Natural killer cell treated with Interleukin-12 subunit alpha and Interleukin-12 subunit beta and Interleukin-15 and Interleukin-18, amount 100 ng/mL, for 72 hours (primary cell): Measurements from ENCODE around the gene DISP3. TPM values are rescaled to one million over a fixed set of nuclear protein-coding genes. Genes with fewer than 3 reads are reported as not detected.

ENCODE experiments used
- ATAC-seq, 2 donors: fragments of 150-1000 bp; cut with Tn5 transposase in 1 of 2; sonication (Bioruptor Pico), chemical (Tn5 transposase) in 1 of 2; 2 replicates each; pipeline ENCODE4 v1.10.0; 2021
- DNase-seq: peaks from one replicate; pipeline ENCODE4 v3.0.0; 2022; ENCODE audit warnings: low spot score
- H3K27ac Mint-ChIP-seq, 2 donors: 1 replicate in 1 of 2; 2 replicates in 1 of 2; pipeline ENCODE4 v1.8.0; 2022; ENCODE audit warnings: mixed read lengths in 2 of 2, mild to moderate bottlenecking in 1 of 2, moderate library complexity in 1 of 2
- H3K27me3 Mint-ChIP-seq, 2 donors: 1 replicate in 1 of 2; 2 replicates in 1 of 2; pipeline ENCODE4 v1.8.0; 2022; ENCODE audit warnings: mixed read lengths in 2 of 2
- H3K36me3 Mint-ChIP-seq: one replicate; pipeline ENCODE4 v1.8.0; 2022; ENCODE audit warnings: mixed read lengths
- H3K4me1 Mint-ChIP-seq, 2 donors: 1 replicate in 1 of 2; 2 replicates in 1 of 2; pipeline ENCODE4 v1.8.0; 2022; ENCODE audit warnings: low read depth in 2 of 2, mixed read lengths in 2 of 2, mild to moderate bottlenecking in 1 of 2
- H3K4me3 Mint-ChIP-seq: one replicate; pipeline ENCODE4 v1.8.0; 2022; ENCODE audit warnings: mixed read lengths
- H3K9me3 Mint-ChIP-seq: 2 replicates; pipeline ENCODE4 v1.8.0; 2022; ENCODE audit warnings: mixed read lengths
- total RNA-seq, 2 donors: library from RNA; stranded (reverse); gene quantifications; one replicate each; pipeline ENCODE4 v1.2.3, GENCODE V29; 2022

DISP3 gene
- total RNA-seq, 2 donors from 2014 or later, result 0.81 to 1.8 TPM

DNA sequence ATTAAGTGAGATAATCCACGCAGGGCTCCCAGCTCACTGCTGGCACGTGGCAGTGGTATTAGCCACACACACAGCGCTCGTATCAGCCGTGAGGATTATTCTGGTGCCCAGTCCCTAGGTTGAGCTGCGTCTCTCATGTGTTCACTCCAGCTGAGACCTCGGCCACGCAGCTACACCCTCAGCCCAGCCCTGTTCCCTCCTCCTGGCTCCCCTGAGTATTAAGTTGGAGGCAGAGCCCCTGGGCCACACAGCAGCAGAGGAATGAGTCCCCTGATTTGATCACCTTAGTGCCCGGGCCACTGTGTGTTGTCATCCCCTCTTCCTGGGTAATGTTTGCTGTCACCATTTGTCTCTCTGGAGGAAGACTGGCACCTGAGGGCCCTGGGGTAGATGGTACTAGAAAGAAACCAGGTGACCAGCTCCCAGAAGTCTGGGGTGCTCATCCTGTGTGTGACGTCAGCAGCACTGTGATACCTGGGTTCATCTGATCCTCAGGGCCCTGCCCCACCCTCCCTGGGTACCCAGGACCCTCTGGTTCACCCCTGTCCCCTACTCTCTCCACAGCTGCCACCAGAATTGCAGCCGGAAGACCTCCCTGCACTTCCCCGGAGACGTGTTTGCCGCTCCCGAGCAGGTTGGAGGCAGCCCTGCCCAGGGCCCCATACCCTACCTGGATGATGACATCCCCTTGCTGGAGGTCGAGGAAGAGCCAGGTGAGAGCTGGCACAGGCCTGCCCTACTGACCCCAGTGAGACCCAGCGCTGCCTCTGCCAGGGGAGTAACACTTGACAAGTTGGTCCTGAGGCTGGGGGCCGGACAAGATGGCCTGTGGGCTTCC, 40.1 kb downstream of the DISP3 start:
- no peaks in the 10 kb centered on the region for H3K9me3 Mint-ChIP-seq
- peak; percentile 56 for DNase-seq
- H3K27me3 Mint-ChIP-seq, result no peaks in the 10 kb centered on the region
- no peak overlapping the region for H3K27ac Mint-ChIP-seq
- no peaks in the 10 kb centered on the region for H3K4me1 Mint-ChIP-seq
- ATAC-seq, result no peak
- H3K36me3 Mint-ChIP-seq, result no peaks in the 10 kb centered on the region
- H3K4me3 Mint-ChIP-seq, result no peak overlapping the region

GRCh38 chr1:11519629-11520031, 40.7 kb downstream of the DISP3 start:
- Mint-ChIP-seq H3K36me3 (no peaks in the 10 kb centered on the region), H3K27ac (no peak overlapping the region), H3K4me1 (no peaks in the 10 kb centered on the region), H3K4me3 (no peak overlapping the region), H3K9me3 (no peaks in the 10 kb centered on the region), H3K27me3 (no peaks in the 10 kb centered on the region)
- ATAC-seq (no peak), DNase-seq (peak; percentile 50)

DNA sequence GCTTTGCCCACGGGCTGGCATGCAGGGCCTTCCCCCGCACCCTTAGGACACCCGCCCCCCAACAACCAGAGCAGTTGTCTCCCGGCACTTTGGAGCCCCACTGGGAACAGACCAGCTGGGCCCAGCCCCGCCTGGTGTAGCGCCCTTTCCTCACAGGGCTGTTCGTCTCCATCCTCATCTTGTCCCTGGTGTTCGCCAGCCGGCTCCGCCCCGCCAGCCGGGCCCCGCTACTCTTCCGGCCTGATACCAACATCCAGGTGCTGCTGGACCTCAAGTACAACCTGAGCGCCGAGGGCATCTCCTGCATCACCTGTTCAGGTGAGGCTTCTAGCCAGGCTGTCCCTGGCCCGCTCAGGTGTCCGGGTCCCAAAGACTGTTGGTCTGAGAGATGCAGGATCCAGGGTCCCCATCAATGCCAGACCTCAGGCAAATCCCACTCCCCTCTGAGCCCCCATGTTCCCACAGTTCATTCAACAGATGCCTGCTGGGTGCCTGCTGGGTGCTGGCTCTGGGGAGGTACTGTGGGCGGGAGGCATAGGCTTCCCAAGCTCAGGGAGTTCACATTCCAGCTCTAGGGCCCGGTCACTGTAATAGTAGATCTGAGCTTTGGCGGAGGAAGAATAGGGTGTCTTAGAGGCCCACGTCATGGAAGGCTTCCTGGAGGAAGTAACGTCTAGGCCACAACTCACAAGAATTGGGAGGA, 41.7 kb downstream of the DISP3 start:
- no peaks in the 10 kb centered on the region for H3K27me3 Mint-ChIP-seq
- H3K9me3 Mint-ChIP-seq, result no peaks in the 10 kb centered on the region
- DNase-seq (peak; percentile 18), ATAC-seq (no peak)
- no peak overlapping the region for H3K4me3 Mint-ChIP-seq
- H3K4me1 Mint-ChIP-seq, result no peaks in the 10 kb centered on the region
- no peak overlapping the region for H3K27ac Mint-ChIP-seq
- H3K36me3 Mint-ChIP-seq, result no peaks in the 10 kb centered on the region

DNA sequence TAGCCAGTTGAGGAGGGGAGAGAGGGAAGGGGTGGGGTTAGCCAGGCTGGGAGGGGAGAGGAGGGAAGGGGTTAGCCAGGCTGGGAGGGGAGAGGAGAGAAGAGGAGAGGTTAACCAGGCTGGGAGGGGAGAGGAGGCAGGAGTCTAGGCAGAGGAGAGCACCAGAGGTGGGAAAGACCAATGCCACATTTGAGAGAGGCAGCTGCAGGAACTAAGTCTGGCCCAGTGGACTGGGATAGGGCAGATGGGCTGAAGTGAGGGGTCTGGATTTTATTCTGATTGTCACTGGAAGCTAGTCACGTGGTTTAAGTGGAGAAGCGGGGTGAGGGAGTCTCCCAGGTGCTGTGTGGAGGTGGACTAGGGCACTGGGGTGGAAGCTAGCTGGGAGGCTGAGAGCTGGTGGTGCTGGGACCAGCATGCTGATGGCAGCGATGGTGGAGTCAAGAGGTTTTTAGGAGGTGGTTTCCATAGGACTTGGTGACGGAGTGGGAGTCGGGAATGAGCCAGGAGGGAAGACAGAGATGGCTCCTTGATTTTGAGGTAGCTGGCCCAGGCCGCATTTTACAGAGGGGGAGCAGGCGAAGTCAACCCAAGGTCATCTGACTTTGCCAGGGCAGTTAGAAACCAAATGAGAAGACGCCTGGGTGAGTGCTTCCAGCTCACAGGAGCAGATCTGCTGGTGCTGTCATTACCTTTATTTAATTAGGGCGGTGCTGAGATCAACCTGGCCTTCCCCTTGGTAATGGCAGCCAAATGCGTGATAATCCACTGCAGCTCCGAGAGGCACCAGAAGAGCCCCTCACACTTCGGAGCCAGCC, 42.8 kb downstream of the DISP3 start:
- Mint-ChIP-seq H3K4me3 (no peak overlapping the region), H3K36me3 (no peaks in the 10 kb centered on the region), H3K9me3 (no peaks in the 10 kb centered on the region), H3K4me1 (no peaks in the 10 kb centered on the region), H3K27me3 (no peaks in the 10 kb centered on the region), H3K27ac (no peak overlapping the region)
- ATAC-seq, result no peak
- DNase-seq, result peak; percentile 39

GRCh38 chr1:11522400-11523235, 43.7 kb downstream of the DISP3 start:
- DNase-seq (peak; percentile 40), ATAC-seq (no peak)
- no peak overlapping the region for H3K4me3 Mint-ChIP-seq
- no peak overlapping the region for H3K27ac Mint-ChIP-seq
- H3K9me3 Mint-ChIP-seq, result no peaks in the 10 kb centered on the region
- no peaks in the 10 kb centered on the region for H3K27me3 Mint-ChIP-seq
- H3K36me3 Mint-ChIP-seq, result no peaks in the 10 kb centered on the region
- H3K4me1 Mint-ChIP-seq, result no peaks in the 10 kb centered on the region

DNA sequence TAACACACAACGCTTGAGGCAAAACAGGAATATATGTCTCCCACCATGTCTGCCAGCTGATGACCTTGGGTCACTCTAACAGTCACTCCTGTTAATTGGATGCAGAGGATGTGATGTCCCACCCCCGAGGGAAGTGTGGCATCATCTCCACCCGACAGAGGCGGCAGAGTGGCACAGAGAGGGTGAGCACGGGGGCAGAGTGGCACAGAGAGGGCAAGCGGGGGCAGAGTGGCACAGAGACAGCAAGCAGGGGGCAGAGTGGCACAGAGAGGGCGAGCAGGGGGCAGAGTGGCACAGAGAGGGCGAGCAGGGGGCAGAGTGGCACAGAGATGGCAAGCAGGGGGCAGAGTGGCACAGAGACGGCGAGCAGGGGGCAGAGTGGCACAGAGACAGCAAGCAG, 44.3 kb downstream of the DISP3 start:
- DNase-seq (peak; percentile 15), ATAC-seq (no peak)
- no peak overlapping the region for H3K27ac Mint-ChIP-seq
- no peaks in the 10 kb centered on the region for H3K4me1 Mint-ChIP-seq
- H3K4me3 Mint-ChIP-seq, result no peak overlapping the region
- H3K9me3 Mint-ChIP-seq, result no peaks in the 10 kb centered on the region
- peaks cover 0 to 2% of the 10 kb centered on the region in 2 donors for H3K27me3 Mint-ChIP-seq
- H3K36me3 Mint-ChIP-seq, result no peaks in the 10 kb centered on the region

- H3K36me3 Mint-ChIP-seq, result no peaks in the 10 kb centered on the region
Measured at GRCh38 chr1:11523746-11524464, 45.0 kb downstream of the DISP3 start.

GRCh38 chr1:11524465-11525150, 45.7 kb downstream of the DISP3 start:
- Mint-ChIP-seq H3K27me3 (peaks cover 0 to 2% of the 10 kb centered on the region in 2 donors), H3K27ac (no peak overlapping the region), H3K9me3 (no peaks in the 10 kb centered on the region), H3K4me3 (no peak overlapping the region), H3K4me1 (no peaks in the 10 kb centered on the region), H3K36me3 (no peaks in the 10 kb centered on the region)
- ATAC-seq (no peak), DNase-seq (peak; percentile 54)

More at GRCh38 chr1:11523746-11524464, 45.0 kb downstream of the DISP3 start:
- Mint-ChIP-seq H3K27ac (no peak overlapping the region), H3K4me3 (no peak overlapping the region), H3K9me3 (no peaks in the 10 kb centered on the region), H3K4me1 (no peaks in the 10 kb centered on the region), H3K27me3 (peaks cover 0 to 2% of the 10 kb centered on the region in 2 donors)
- peak in 1 of 2 donors; percentile 3 for ATAC-seq
- peak; percentile 51 for DNase-seq

- Mint-ChIP-seq H3K4me3 (no peak overlapping the region), H3K4me1 (no peaks in the 10 kb centered on the region), H3K27ac (no peak overlapping the region), H3K9me3 (no peaks in the 10 kb centered on the region), H3K27me3 (peaks cover 0 to 2% of the 10 kb centered on the region in 2 donors), H3K36me3 (no peaks in the 10 kb centered on the region)
- DNase-seq (peak; percentile 28), ATAC-seq (no peak)
Measured at GRCh38 chr1:11525151-11525505, 46.2 kb downstream of the DISP3 start.

DNA sequence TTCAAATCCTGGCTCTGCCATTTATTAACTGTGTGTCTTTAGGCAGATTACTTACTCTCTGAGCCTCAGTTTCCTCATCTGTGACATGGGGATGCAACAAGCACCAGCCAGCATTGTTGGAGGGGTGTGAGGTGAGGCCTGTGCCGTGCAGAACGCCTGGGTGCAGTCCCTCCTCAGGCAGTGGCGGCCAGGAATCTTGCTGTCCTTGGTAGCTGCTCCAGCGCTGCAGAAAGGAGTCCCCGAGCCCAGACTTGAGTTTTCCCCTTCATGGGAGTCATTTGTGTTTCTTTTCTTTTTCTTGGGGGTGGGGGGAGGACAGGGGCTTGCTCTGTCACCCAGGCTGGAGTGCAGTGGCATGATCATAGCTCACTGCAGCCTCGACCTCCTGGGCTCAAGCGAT, 46.6 kb downstream of the DISP3 start:
- no peak for ATAC-seq
- H3K4me3 Mint-ChIP-seq, result no peak overlapping the region
- H3K27me3 Mint-ChIP-seq, result peaks cover 0 to 2% of the 10 kb centered on the region in 2 donors
- H3K4me1 Mint-ChIP-seq, result no peaks in the 10 kb centered on the region
- H3K9me3 Mint-ChIP-seq, result no peaks in the 10 kb centered on the region
- no peaks in the 10 kb centered on the region for H3K36me3 Mint-ChIP-seq
- no peak for DNase-seq
- no peak overlapping the region for H3K27ac Mint-ChIP-seq

DNA sequence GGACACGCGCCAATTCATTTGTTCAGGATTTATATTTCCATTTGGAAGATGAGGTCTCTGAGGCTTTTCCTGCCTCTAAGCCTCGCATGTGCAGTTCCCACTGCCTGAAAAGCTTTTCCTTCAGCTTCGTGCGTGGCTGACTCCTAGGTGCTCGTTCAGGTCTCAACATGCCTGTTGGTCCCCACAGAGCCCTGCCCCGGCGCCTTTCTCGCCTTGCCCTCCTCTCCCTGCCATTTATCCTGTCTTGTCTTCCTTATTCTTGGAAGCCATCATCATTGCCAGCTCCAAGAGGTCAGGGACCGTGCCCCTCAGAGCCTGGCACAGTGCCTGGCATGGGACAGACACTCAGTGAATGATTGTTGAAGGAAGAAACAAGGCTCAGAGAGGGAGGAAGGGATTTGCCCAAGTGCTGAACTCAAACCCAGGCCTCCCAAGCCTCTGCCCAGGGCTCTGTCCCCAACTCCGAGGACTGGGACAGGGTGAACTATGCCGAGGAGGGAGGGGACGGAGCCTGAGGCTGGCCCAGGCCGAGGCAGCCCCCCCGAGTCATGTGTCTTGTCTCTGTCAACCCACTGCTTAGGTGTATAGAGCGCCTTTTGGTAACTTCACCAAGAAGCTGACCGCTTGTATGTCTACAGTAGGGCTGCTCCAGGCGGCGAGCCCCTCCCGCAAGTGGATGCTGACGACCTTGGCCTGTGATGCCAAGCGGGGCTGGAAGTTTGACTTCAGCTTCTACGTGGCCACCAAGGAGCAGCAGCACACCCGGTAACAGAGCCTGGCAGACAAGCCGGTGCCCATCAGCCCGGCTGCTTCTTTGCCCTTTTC, 47.3 kb downstream of the DISP3 start:
- H3K4me1 Mint-ChIP-seq, result no peaks in the 10 kb centered on the region
- H3K4me3 Mint-ChIP-seq, result no peak overlapping the region
- no peak overlapping the region for H3K27ac Mint-ChIP-seq
- H3K36me3 Mint-ChIP-seq, result no peaks in the 10 kb centered on the region
- ATAC-seq (no peak), DNase-seq (no peak)
- peaks cover 0 to 2% of the 10 kb centered on the region in 2 donors for H3K27me3 Mint-ChIP-seq
- no peaks in the 10 kb centered on the region for H3K9me3 Mint-ChIP-seq
